Testis (tissue), 3 donors: ENCODE results near the gene AKT1. TPM values are rescaled to one million over a fixed set of nuclear protein-coding genes. Genes with fewer than 3 reads are reported as not detected.

Source experiments
- DNase-seq: peaks from one replicate; pipeline ENCODE4 v3.0.0-alpha.2; 2019
- H3K27ac ChIP-seq, 2 donors: fragments of 200-600 bp; sonication (generic); one replicate each; pipeline ENCODE4 v1.5.1; 2019
- H3K27me3 ChIP-seq: fragments of 200-600 bp; sonication (generic); one replicate; pipeline ENCODE4 v1.5.1; 2019
- H3K36me3 ChIP-seq: fragments of 200-600 bp; sonication (generic); one replicate; pipeline ENCODE4 v1.5.1; 2017; ENCODE audit warnings: low read depth; ENCODE audit errors: missing control alignments
- H3K4me1 ChIP-seq: fragments of 200-600 bp; sonication (generic); one replicate; pipeline ENCODE4 v1.5.1; 2019
- H3K4me3 ChIP-seq, 2 donors: fragments of 200-600 bp; sonication (generic); one replicate each; pipeline ENCODE4 v1.5.1; 2017 to 2019
- H3K9me3 ChIP-seq: fragments of 200-600 bp; sonication (generic); one replicate; pipeline ENCODE4 v1.5.1; 2017
- CTCF ChIP-seq, 3 experiments: fragments of 450-650 bp in 2 of 3; fragments of 200-600 bp in 1 of 3; sonication (generic) in 1 of 3; IDR thresholded peaks; one replicate each; pipeline ENCODE4 v1.5.1; 2016 to 2019; ENCODE audit warnings: antibody characterized with exemption in 3 of 3, mild to moderate bottlenecking in 2 of 3, moderate library complexity in 1 of 3
- POLR2A ChIP-seq: fragments of 450-650 bp; IDR thresholded peaks from one replicate; pipeline ENCODE4 v1.6.1; 2017; ENCODE audit warnings: antibody characterized with exemption, mild to moderate bottlenecking, moderate library complexity
- WGBS, 2 donors: methylation state at CpG; one replicate each; pipeline ENCODE4 v1.1.5; 2018; 5-methylcytosine and 5-hydroxymethylcytosine counted together
- intact Hi-C: fragments of 100-400 bp; cut with DNase I; formaldehyde crosslinking; loops from one replicate; pipeline ENCODE4 v1.15.1; 2023; ENCODE audit warnings: low total_unique reads
- polyA plus RNA-seq: library from polyadenylated mRNA; stranded (reverse); fragments of 350-450 nt; fragmentation: Illumina TruSeq; extraction: RNeasy Lipid Tissue Mini Kit (QIAGEN cat#74804); gene quantifications from one replicate; pipeline ENCODE4 v1.2.3, GENCODE V29; 2014; ENCODE audit warnings: low read depth, low replicate concordance; ENCODE audit not compliant: insufficient read depth
- total RNA-seq, 2 donors: library from RNA; depleted of rRNA; stranded (reverse); fragments of >200 nt; gene quantifications; one replicate each; pipeline ENCODE4 v1.2.3, GENCODE V29; 2016

The AKT1 gene
- total and polyA plus RNA-seq, 3 donors from 2014 or later: 68.2 to 125 (median 106) TPM

- DNase-seq: no peak
- Histone ChIP-seq H3K36me3 (no peaks in the 10 kb centered on the region), H3K4me3 (no peak overlapping the region), H3K27me3 (no peaks in the 10 kb centered on the region), H3K9me3 (no peaks in the 10 kb centered on the region), H3K4me1 (peaks cover 7% of the 10 kb centered on the region), H3K27ac (no peak overlapping the region)
- no peak for TF ChIP-seq CTCF (IDR thresholded peaks at IDR 0.05)
- TF ChIP-seq POLR2A: no peak
- intact Hi-C loops: no loop called here
- 88 to 93% methylated on average over 10 to 27 of the region's 27 CpGs for WGBS, 2 donors
Observed at GRCh38 chr14:104821971-104822608, 26.5 kb upstream of the AKT1 start.

- Histone ChIP-seq H3K9me3 (no peaks in the 10 kb centered on the region), H3K4me3 (no peak overlapping the region), H3K4me1 (peaks cover 6% of the 10 kb centered on the region), H3K27ac (no peak overlapping the region), H3K36me3 (no peaks in the 10 kb centered on the region), H3K27me3 (no peaks in the 10 kb centered on the region)
- intact Hi-C loops: no loop called here
- DNase-seq: peak; percentile 7
- WGBS, 2 donors: 85 to 90% methylated on average over 9 to 23 of the region's 23 CpGs
- TF ChIP-seq CTCF (IDR thresholded peaks at IDR 0.05) (no peak), POLR2A (no peak)
Observed at GRCh38 chr14:104821229-104821945, 25.8 kb upstream of the AKT1 start.

- H3K4me1 ChIP-seq: peaks cover 1% of the 10 kb centered on the region
- peak in 2 of 3 experiments; percentile 40 to 46 for TF ChIP-seq CTCF (IDR thresholded peaks at IDR 0.05)
- no peak for TF ChIP-seq POLR2A
- H3K27ac ChIP-seq: no peak overlapping the region
- peak; percentile 77 for DNase-seq
- WGBS, 2 donors: 31 to 45% methylated on average over 18 to 22 of the region's 22 CpGs
- no peak overlapping the region for H3K4me3 ChIP-seq
- intact Hi-C loops: no loop called here
- no peaks in the 10 kb centered on the region for H3K27me3 ChIP-seq
- no peaks in the 10 kb centered on the region for H3K36me3 ChIP-seq
- H3K9me3 ChIP-seq: no peaks in the 10 kb centered on the region
Observed at GRCh38 chr14:104820669-104821228, 25.2 kb upstream of the AKT1 start.

- intact Hi-C loops: no loop called here
- 85 to 92% methylated on average over 6 to 12 of the region's 12 CpGs for WGBS, 2 donors
- Histone ChIP-seq H3K4me3 (no peak overlapping the region), H3K27me3 (no peaks in the 10 kb centered on the region), H3K4me1 (no peaks in the 10 kb centered on the region), H3K9me3 (no peaks in the 10 kb centered on the region), H3K36me3 (no peaks in the 10 kb centered on the region), H3K27ac (no peak overlapping the region)
- no peak for TF ChIP-seq CTCF (IDR thresholded peaks at IDR 0.05)
- no peak for TF ChIP-seq POLR2A
- DNase-seq: peak; percentile 12
Observed at GRCh38 chr14:104819361-104819781, 23.8 kb upstream of the AKT1 start.
